Measurements from ENCODE around the gene CDH23. TPM values are rescaled to one million over a fixed set of nuclear protein-coding genes. Genes with fewer than 3 reads are reported as not detected.

Gene CDH23
- total RNA-seq, 4 donors from 2014 or later = 14.4 to 29.6 (median 19.7) TPM

DNA sequence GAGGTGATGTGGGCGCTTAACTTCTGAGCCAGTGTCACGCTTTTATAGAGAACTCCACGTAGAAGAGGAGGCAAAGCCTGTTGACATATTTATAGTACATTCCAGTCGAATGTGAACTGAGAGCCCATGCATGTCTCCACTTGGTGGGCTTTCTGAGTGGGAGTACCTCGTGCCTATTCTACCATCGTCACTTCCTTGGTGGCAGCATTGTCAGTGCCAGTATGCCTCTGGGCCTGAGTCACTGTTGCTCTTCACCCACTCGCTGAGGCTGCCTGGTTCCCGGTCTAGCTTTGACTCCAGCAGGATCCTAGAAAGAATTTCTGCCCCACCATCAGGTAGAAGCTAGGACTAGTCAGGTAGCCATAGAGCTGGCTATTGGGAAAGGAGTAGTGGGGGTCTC, 30.0 kb upstream of the CDH23 start:
- Histone ChIP-seq H3K27ac (replicated peaks in 1 of 4) (no peak overlapping the region), H3K9me3 (no peaks in the 10 kb centered on the region), H3K4me3 (no peak overlapping the region), H3K27me3 (peaks cover 0 to 11% (median 0%) of the 10 kb centered on the region in 4 donors), H3K4me1 (no peaks in the 10 kb centered on the region), H3K36me3 (peaks cover 0 to 27% (median 17%) of the 10 kb centered on the region in 4 donors)
- no peak for TF ChIP-seq POLR2AphosphoS5 (IDR thresholded peaks at IDR 0.05)
- TF ChIP-seq EP300 (IDR thresholded peaks at IDR 0.05) = no peak
- TF ChIP-seq POLR2A (IDR thresholded peaks at IDR 0.05; ENCODE audit: low read depth) = no peak
- TF ChIP-seq, protein P1, sequence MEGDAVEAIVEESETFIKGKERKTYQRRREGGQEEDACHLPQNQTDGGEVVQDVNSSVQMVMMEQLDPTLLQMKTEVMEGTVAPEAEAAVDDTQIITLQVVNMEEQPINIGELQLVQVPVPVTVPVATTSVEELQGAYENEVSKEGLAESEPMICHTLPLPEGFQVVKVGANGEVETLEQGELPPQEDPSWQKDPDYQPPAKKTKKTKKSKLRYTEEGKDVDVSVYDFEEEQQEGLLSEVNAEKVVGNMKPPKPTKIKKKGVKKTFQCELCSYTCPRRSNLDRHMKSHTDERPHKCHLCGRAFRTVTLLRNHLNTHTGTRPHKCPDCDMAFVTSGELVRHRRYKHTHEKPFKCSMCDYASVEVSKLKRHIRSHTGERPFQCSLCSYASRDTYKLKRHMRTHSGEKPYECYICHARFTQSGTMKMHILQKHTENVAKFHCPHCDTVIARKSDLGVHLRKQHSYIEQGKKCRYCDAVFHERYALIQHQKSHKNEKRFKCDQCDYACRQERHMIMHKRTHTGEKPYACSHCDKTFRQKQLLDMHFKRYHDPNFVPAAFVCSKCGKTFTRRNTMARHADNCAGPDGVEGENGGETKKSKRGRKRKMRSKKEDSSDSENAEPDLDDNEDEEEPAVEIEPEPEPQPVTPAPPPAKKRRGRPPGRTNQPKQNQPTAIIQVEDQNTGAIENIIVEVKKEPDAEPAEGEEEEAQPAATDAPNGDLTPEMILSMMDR (IDR thresholded peaks at IDR 0.05) = no peak
- DNase-seq (ENCODE audit: extremely low spot score) = no peak
- intact Hi-C loops (cut with DNase I) = no loop called here
- 92% methylated on average over 8 of the region's 8 CpGs for WGBS

DNA sequence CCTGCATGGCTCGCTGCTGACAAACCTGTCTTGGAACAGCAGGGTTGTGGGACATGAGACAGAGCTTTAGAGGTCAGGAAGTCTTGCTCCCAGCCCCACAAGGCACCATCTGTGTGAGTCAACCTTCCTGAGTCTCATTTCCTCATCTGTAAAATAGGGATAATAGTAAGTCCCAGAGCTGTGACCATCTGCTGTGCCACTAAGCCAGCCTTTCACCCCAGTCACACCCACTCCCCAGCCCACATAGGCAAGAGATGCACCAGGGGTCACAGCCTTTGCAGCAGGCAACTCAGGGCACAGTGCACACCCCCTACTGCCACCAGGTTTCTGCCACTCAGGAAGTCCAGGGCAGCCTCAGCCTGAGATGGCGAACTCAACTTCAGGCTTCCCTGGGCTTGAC, 29.4 kb upstream of the CDH23 start:
- no peak overlapping the region for H3K27ac ChIP-seq (replicated peaks in 1 of 4)
- no peaks in the 10 kb centered on the region for H3K9me3 ChIP-seq
- H3K27me3 ChIP-seq = peaks cover 0 to 11% (median 0%) of the 10 kb centered on the region in 4 donors
- DNase-seq (ENCODE audit: extremely low spot score) = no peak
- TF ChIP-seq POLR2A (IDR thresholded peaks at IDR 0.05; ENCODE audit: low read depth) (no peak), EP300 (IDR thresholded peaks at IDR 0.05) (no peak), POLR2AphosphoS5 (IDR thresholded peaks at IDR 0.05) (no peak)
- TF ChIP-seq, protein P1 (IDR thresholded peaks at IDR 0.05) = no peak
- H3K4me1 ChIP-seq = no peaks in the 10 kb centered on the region
- intact Hi-C loops (cut with DNase I) = no loop called here
- WGBS = 60% methylated on average over 1 of the region's 2 CpGs
- H3K4me3 ChIP-seq = no peak overlapping the region
- peaks cover 0 to 22% (median 11%) of the 10 kb centered on the region in 4 donors for H3K36me3 ChIP-seq

DNA sequence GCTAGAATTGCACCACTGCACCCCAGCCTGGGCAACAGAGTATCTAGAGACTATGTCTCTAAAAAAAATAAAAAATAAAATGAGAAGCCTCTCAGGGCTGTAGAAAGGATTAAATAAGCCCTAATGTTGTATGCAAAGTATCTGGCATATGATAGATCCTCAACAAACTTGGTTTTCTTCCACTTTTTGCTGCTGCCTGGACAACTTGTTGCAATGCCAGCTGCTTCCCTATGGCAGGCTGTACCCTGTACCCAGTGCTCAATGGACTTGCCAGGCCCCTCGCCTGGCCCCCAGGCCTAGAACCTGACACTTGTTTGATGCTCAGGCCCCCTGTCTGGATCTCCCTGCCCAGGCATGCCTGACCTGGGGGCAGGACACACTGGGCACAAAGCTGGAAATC, 28.5 kb upstream of the CDH23 start:
- 100% methylated on average over 1 of the region's 1 CpG for WGBS
- Histone ChIP-seq H3K27ac (replicated peaks in 1 of 4) (no peak overlapping the region), H3K4me1 (no peaks in the 10 kb centered on the region), H3K27me3 (peaks cover 0 to 11% (median 0%) of the 10 kb centered on the region in 4 donors), H3K4me3 (no peak overlapping the region), H3K9me3 (no peaks in the 10 kb centered on the region), H3K36me3 (peaks cover 0 to 13% (median 5%) of the 10 kb centered on the region in 4 donors)
- no peak for DNase-seq (ENCODE audit: extremely low spot score)
- intact Hi-C loops (cut with DNase I) = no loop called here
- TF ChIP-seq POLR2A (IDR thresholded peaks at IDR 0.05; ENCODE audit: low read depth) (no peak), EP300 (IDR thresholded peaks at IDR 0.05) (no peak), POLR2AphosphoS5 (IDR thresholded peaks at IDR 0.05) (no peak)
- TF ChIP-seq, protein P1 (IDR thresholded peaks at IDR 0.05) = no peak

DNA sequence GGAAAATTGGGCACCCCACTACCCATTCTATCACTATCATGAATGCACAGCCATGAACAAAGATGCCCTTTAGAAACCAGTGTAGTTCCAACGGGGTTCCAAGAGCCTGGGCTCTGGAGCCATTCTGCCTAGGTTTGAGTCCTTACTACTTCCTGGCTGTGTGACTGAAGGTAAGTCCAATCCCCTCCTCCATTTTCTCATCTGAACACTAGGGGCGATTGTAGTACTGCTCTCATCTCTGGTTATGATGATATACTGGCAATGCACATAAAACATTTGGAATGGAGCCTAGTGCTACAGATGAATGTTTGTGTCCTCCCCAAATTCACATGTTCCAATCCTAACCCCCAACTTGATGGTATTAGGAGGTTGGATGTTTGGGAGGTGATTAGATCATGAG, 28.1 kb upstream of the CDH23 start:
- Histone ChIP-seq H3K27ac (replicated peaks in 1 of 4) (no peak overlapping the region), H3K4me1 (no peaks in the 10 kb centered on the region), H3K36me3 (peaks cover 0 to 12% (median 5%) of the 10 kb centered on the region in 4 donors), H3K9me3 (no peaks in the 10 kb centered on the region), H3K4me3 (no peak overlapping the region), H3K27me3 (peaks cover 0 to 11% (median 0%) of the 10 kb centered on the region in 4 donors)
- intact Hi-C loops (cut with DNase I) = no loop called here
- no peak for DNase-seq (ENCODE audit: extremely low spot score)
- 74% methylated on average over 2 of the region's 2 CpGs for WGBS
- TF ChIP-seq POLR2AphosphoS5 (IDR thresholded peaks at IDR 0.05) = no peak
- TF ChIP-seq EP300 (IDR thresholded peaks at IDR 0.05) = no peak
- TF ChIP-seq POLR2A (IDR thresholded peaks at IDR 0.05; ENCODE audit: low read depth) = no peak
- TF ChIP-seq, protein P1 (IDR thresholded peaks at IDR 0.05) = no peak

DNA sequence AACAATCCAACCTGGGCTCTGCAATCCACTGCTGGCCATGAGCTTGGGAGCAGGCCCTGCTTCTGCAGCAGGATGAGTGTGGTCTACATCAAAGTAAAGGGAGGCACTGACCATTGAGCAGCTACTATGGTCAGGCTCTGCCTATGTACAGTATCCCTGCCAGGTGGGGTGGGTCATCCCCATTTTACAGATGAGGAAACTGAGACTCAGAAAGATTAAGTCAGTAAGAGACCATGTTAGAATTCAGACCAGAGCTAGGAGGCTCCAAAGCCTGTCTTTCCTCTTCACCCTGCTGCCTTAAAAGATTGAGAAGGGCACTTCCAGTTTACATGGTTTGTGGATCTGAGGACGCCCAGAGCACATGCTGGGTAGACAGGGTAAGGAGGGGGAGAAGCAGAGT, 27.1 kb upstream of the CDH23 start:
- Histone ChIP-seq H3K4me3 (no peak overlapping the region), H3K4me1 (no peaks in the 10 kb centered on the region), H3K36me3 (peaks cover 0 to 9% (median under 1%) of the 10 kb centered on the region in 4 donors), H3K27ac (replicated peaks in 1 of 4) (no peak overlapping the region), H3K9me3 (no peaks in the 10 kb centered on the region), H3K27me3 (peaks cover 0 to 11% (median 0%) of the 10 kb centered on the region in 4 donors)
- 60% methylated on average over 1 of the region's 1 CpG for WGBS
- intact Hi-C loops (cut with DNase I) = loop anchor here (10.0 kb wide), 1 partner anchor 525 kb away; no protein-coding TSS in a partner anchor
- TF ChIP-seq, protein P1 (IDR thresholded peaks at IDR 0.05) = no peak
- TF ChIP-seq POLR2A (IDR thresholded peaks at IDR 0.05; ENCODE audit: low read depth) (no peak), POLR2AphosphoS5 (IDR thresholded peaks at IDR 0.05) (no peak), EP300 (IDR thresholded peaks at IDR 0.05) (no peak)
- DNase-seq (ENCODE audit: extremely low spot score) = no peak
